ENCODE data around the gene MTIF3.

DNA sequence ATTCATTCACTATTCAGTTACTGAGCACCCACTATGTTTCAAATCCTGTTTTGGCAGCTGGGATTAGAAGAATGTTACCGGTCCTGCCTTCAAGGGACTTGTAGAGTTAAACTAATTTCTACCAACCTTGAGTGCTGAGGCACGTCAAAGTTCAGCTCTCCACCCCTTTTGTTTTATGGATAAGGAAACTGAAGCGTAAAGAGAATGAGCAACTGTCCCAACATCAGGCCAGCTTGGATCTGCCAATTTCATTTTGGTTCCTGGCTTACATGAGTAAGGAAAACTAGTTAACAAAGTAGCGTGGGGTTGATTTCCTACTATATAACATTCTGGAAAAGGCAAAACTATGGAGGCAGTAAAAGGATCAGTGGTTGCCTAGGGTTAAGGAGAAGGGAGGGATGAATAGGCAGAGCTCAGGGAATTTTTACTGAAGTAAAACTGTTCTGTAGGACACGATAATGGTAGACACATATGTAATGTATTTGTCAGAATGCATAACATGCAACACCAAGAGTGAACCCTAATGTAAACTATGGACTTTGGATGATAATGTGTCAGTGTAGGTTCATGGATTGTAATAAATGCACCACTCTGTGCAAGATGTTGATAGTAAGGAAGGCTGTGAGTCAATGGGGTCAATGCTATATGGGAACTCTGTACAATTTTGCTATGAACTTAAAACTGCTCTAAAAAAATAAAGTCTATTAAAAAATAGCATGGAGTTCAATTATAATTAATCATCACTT lies 19.9 kb upstream of the MTIF3 start:
- TF ChIP-seq, protein P1, sequence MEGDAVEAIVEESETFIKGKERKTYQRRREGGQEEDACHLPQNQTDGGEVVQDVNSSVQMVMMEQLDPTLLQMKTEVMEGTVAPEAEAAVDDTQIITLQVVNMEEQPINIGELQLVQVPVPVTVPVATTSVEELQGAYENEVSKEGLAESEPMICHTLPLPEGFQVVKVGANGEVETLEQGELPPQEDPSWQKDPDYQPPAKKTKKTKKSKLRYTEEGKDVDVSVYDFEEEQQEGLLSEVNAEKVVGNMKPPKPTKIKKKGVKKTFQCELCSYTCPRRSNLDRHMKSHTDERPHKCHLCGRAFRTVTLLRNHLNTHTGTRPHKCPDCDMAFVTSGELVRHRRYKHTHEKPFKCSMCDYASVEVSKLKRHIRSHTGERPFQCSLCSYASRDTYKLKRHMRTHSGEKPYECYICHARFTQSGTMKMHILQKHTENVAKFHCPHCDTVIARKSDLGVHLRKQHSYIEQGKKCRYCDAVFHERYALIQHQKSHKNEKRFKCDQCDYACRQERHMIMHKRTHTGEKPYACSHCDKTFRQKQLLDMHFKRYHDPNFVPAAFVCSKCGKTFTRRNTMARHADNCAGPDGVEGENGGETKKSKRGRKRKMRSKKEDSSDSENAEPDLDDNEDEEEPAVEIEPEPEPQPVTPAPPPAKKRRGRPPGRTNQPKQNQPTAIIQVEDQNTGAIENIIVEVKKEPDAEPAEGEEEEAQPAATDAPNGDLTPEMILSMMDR (IDR thresholded peaks at IDR 0.05), result no peak
- TF ChIP-seq EZH2 (IDR thresholded peaks at IDR 0.05; ENCODE audit: borderline replicate concordance, insufficient read depth, low read depth, low read length, poor library complexity, severe bottlenecking), result no peak
